AML-193 (cell line): ENCODE results near the gene COL19A1.
"Not testable (repeated sequence)": the region's sequence is repeated elsewhere in the genome, so short reads cannot be mapped to it uniquely, and the experiment has no call there.

Source experiments
- DNase-seq, 2 experiments: peaks; one replicate each; lab custom pipeline; 2025; lab: John Stamatoyannopoulos, UW

The COL19A1 gene

DNA sequence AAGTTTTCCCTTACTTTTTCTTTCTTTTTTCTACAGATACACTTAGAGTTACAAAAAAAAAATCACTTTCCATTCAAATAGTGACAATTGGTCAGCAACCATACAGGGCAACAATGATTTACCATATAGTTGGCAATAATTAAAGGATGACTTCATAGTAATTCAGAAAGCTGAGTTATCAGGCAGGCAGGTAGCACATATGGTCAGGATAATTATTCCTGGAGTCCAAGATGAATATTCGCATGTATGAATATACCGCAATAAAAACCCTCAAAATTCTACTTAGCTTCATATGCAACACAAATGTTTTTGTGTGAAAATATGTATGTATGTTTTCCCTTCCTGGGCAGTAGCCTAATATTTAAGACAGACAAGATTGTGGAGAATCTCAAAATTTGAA is 34.5 kb downstream of the COL19A1 start:
- no peak for DNase-seq

GRCh38 chr6:69901361-69901760 is 35.0 kb downstream of the COL19A1 start:
- no peak for DNase-seq

DNA sequence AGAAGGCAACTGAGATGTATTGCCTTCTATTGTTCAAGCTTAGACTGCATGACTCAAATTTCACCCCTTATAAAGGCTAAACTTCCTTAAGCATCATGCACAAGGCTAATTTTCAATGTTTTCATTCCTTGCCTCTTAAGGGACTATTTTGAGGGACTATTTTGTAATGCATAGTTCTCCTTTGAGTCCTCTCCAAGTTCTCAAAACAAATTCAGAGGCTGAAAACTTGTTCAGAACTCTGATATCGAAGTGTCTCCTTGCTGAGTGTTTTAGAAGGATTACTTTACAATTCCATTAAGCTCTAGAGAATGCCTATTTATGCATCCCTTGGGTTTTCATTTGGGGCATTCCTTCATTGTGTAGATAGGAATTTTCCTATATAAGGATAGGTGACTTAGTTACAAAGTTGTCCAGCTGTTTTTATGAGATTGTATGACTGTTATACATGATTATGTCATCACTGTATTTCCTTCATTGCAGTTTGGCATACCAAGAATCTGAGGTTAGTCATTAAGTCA is 41.7 kb downstream of the COL19A1 start:
- no peak for DNase-seq

- DNase-seq, result no peak
These were observed 47.0 kb downstream of the COL19A1 start for GRCh38 chr6:69913361-69913760.

DNA sequence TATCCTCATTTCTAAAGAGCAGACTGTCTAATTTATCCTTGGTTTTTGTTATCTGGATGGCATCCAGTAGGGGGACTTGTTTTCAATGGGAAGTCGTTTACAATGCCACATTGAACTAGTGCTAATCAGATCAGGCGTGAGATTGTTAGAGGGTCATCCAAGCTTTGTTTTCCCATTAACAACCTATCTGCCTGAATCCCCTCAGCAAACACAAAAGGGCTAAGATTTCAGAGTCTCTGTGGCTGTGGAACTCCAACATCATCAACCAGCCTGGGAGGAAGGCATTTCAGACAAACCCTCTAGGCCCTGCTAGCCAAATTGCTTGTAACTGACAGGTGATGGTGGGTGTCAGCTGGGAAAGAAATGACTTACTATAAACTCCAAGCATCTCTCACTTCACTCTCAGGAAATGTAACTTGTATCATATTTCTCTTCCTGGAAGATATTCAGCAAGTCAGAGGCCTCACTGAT is 47.7 kb downstream of the COL19A1 start:
- DNase-seq, result no peak

DNA sequence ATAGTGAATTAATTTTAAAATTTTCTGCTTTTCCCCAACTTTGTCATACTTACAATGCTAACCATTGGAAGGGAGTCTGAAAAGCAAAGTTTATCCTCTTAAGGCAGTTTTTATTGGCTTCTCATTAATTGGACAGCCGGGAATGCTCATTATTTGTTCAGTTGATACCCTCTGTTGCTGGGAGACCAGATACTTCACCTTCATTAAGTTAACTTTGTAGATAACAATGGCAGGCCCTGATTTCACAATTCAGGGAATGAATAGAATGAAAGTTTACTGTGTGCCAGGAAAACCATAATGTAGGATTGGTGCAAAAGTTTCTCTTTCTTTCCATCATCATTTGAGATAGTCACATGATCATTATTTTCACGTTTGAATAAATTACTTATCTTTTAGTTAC is 49.0 kb downstream of the COL19A1 start:
- no peak for DNase-seq

- DNase-seq, result peak; percentile 41 to 55
These were observed 51.5 kb downstream of the COL19A1 start for GRCh38 chr6:69917834-69918233.

- DNase-seq, result no peak
These were observed 52.6 kb downstream of the COL19A1 start for GRCh38 chr6:69918813-69919475.

DNA sequence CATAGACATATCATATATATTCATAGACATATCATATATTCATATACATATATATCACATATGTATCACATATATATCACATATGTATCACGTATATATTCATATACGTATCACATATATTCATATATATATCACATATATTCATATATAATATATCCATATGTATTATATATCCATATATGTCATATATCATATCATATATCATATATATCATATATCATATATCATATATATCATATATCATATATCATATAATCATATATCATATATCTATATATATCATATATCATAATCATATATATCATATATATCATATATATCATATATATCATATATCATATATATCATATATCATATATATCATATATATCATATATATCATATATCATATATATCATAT is 54.7 kb downstream of the COL19A1 start:
- DNase-seq, result not testable (repeated sequence)

DNA sequence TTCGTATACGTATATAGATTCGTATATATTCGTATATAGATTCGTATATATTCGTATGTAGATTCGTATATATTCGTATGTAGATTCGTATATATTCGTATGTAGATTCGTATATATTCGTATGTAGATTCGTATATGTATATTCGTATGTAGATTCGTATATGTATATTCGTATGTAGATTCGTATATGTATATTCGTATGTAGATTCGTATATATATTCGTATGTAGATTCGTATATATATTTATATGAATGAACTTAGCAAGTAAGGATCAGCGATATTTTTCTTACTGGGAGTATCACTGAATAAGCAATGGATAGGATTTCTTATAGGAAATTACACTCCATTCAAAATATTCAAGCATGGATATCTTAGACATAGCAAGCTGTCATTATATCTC is 55.3 kb downstream of the COL19A1 start:
- not testable (repeated sequence) for DNase-seq

GRCh38 chr6:69926745-69927144 is 60.4 kb downstream of the COL19A1 start:
- no peak for DNase-seq

DNA sequence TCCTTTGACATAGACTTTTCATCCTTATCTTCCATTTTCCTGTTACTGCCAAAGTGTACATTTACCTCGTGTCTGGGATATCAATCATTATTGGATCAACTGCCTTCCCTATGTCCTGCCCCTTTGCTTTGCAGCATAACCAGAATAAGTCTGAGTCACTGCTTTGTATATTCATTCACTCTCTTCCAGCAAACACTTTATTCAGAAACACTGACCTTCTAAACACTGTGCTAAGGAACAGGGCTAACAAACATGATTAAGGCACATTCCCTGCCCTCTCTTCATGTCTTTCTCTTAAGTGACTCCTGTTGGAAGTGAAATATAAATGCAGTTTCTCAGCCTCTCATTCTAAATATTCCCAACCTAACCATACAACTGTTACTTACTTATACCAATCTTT is 66.9 kb downstream of the COL19A1 start:
- DNase-seq, result no peak

DNA sequence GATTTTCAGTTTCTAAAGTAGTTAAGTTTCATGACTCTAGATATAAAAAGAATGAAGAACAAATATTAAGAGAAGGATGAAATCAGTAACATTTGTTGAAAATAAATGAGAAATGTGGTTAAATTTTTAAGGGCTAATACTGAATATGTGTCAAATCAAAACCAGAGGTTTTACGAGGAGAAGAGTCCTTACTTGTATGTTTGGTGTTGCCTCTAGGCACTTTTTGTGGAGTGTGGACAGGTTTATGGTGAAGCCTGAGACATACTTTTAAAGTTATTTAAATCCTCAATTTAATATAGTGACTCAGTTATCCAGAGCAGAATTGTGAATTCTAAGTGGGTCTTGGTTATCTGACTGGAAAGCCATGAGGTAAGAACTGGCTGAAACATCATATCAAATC is 68.7 kb downstream of the COL19A1 start:
- DNase-seq, result no peak

- DNase-seq, result peak; percentile 6 to 8
These were observed 70.5 kb downstream of the COL19A1 start for GRCh38 chr6:69936674-69937363.

DNA sequence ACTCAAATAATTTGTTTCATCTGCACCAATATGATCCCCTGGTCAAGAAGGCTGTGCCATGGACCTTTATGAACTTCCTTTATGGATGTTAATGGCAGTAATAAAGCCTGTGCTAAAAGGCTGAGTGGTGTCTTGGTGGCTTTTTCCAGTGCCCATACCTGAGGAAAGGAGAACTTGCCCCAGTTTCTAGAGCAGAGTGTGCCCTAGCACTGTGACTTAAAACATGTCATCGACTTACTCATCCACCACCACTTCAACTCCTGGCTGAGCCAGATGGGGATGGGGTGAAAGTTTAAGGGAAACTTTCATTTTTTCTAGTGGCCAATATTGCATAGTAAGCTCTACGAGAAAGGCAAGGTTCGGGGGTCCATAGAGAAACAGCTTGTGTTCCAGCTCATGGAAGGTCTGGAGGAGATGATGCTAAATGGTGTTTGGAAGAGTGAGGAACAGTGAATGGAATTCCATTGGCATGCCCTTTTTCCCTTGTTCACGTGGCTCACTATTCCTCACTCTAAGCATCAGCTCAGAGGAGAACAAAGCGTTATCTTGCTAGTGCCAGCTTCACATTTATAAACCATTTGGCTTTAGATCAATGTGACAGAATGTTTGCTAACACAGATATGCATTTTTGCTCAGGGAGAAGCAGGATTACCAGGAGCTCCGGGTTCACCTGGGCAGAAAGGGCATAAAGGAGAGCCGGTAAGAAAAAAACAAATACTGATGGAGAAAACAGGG is 71.2 kb downstream of the COL19A1 start:
- no peak for DNase-seq

- DNase-seq, result no peak
These were observed 76.1 kb downstream of the COL19A1 start for GRCh38 chr6:69942485-69942884.

- DNase-seq, result no peak
These were observed 78.8 kb downstream of the COL19A1 start for GRCh38 chr6:69945192-69945591.

- no peak for DNase-seq
These were observed 82.2 kb downstream of the COL19A1 start for GRCh38 chr6:69948479-69949114.

DNA sequence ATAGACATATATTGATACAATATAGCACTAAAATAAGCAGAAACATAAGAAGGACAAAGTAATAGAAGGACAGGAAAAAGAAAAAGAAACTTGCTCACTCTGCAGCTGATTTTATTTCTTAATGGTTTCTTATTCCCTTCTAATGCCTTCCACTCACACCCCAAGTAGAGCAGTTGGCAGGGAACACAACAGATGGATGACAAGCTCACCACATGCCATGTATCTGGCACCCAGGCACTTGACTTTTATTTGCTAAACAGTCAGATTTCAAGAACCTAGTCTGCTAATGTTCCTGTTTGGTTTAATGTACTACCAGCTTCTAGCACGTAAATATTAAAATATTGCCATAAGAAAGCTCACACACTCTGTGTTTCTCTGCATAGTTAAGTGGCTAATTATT is 87.1 kb downstream of the COL19A1 start:
- no peak for DNase-seq

GRCh38 chr6:69954733-69955132 is 88.4 kb downstream of the COL19A1 start:
- no peak for DNase-seq

DNA sequence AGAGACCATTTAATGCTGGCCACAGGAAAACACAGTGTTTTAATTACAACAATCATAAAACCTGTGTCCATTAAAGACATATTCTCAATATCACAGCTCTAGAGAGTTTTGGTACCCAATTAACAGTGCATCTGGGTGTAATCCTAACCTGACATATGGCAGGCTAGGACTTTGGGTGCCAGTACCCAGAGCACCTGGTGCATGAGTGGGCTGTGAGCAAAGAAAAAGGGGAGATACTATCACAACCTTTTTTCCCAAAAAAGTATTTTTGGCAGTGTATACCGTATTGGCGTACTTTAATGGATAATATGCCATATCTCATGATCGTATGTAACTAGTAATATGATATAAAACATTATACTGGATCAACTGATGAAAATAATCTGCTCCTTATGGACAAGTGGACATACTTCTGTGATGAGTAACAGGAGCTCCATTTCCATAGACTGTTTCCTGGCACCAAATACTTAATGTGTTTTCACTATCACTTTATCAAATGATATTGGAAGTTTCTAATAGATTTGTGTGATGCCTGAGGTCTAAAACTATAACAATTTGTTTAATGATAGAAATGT is 91.7 kb downstream of the COL19A1 start:
- no peak for DNase-seq

DNA sequence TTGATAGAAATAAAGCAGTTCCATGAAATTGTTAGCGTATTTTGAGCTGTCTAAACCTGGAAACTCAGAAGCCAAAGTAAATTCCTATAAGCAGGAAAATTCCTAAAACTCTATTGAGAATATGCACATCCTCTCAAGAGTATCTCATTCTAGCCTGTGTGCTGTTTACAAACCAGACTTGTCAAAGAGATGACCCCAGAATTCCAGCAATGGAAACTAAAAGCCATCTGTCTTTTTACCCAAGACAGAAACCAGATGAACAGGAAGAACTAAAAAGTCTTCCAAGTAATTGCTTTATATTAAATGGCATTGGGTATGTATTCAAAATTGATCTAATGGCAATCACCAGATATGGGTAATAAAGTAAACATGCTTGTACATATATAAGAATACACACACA is 92.6 kb downstream of the COL19A1 start:
- DNase-seq, result no peak
